Fibroblast of skin of scalp (primary cell): ENCODE measurements around the gene CGNL1.

ENCODE experiments used
- DNase-seq: peaks from one replicate; pipeline ENCODE4 v3.0.0-alpha.2; 2013

CGNL1 gene

DNA sequence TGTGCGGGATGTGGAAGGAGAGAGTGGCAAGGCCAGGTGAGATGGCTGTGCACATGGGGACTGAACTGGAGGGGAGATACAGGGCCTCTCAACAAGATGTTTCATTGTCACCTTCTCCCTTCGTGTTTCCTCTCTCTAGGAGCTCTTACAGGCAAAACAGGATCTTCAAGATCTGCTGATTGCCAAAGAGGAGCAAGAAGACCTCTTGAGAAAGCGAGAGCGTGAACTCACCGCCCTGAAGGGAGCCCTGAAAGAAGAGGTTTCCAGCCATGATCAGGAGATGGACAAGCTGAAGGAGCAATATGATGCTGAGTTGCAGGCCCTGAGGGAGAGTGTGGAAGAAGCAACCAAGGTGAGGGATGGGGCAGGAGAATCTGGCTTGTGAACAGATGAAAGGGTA is 85.2 kb downstream of the CGNL1 start:
- no peak for DNase-seq

DNA sequence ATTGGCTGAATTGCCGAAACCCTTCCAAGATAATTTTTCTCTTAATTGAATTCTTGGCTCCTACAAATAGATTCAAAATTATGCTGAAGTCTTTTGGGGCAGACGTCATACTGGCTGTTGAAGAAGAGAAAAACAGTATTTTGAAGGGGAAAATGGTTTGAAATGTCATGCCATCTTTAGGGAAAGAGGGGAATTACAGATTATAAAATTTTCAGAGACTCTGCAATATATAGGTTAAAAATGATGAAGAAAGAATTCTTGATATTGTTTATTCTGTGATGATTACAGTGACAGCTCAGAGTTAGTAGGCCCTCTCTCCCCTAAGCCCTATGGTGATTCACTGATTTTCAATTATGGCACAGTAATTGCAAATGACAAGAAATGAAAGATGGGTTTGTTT is 86.1 kb downstream of the CGNL1 start:
- DNase-seq, result peak; percentile 30

DNA sequence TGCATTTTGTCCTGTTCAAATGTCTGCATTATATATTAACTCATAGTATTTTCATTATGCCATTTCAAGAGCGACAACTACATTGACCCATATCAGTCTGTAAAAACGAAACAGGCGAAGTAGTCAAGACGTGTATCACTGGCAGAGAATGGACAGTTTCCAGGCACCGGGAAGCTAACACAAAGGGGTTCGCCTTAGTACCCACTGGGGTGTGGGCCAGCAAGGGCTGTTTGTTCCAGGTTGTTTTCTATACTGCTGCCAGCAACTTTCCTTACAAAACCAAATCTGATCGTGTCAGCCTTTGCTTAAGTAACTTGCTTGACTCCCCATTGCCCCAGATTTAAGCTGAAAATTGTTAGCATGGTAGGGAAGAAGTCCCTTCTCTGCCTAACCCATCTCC is 87.1 kb downstream of the CGNL1 start:
- DNase-seq, result no peak

DNA sequence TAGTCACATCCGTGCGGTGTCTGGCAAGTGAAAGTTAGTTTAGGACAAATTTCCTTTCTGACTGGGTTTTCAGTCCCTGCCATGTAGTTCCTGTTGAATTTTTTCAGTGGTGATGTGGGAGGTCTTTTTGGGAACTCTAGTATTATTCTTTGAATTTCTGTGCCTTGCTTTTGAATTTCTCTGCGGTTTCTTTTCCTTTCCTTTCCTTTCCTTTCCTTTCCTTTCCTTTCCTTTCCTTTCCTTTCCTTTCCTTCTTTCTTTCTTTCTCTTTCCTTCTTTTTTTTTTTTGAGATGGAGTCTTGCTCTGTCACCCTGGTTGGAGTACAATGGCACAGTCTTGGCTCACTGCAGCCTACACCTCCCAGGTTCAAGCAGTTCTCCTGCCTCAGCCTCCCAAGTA is 88.2 kb downstream of the CGNL1 start:
- no peak for DNase-seq

DNA sequence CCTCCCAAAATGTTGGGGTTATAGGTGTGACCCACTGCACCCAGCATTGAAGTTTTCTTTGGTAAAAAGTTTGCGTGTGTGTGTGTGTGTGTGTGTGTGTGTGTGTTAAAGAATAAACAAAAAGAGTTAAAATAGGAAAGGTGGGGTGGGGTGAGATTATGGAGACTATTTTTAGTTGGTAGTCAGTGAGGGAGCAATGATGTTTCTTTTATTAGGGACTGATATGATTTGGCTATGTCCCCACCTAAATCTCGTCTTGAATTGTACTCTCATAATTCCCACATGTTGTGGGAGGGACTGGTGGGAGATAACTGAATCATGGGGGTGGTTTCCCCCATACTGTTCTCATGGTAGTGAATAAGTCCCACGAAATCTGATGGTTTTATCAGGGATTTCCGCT is 92.2 kb downstream of the CGNL1 start:
- no peak for DNase-seq

DNA sequence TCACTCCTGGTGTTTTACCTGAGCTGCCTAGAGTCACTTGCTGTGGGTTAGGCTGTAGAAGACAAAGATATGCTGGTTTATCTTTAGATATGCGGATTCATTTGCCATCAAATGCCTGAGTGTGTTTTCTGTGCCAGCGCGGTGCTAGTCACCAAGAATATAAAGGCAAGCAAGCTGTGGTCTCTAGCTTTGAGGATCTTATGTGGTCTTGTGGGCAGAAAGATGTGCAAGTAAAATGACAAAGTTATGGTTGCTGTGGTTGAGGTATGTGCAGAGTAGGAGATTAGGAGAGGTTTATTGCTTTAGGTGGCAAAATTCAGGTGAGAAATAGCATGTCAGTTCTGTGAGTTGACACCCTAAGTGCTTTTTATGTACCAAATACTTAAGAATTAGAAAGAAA is 94.2 kb downstream of the CGNL1 start:
- DNase-seq, result no peak

DNA sequence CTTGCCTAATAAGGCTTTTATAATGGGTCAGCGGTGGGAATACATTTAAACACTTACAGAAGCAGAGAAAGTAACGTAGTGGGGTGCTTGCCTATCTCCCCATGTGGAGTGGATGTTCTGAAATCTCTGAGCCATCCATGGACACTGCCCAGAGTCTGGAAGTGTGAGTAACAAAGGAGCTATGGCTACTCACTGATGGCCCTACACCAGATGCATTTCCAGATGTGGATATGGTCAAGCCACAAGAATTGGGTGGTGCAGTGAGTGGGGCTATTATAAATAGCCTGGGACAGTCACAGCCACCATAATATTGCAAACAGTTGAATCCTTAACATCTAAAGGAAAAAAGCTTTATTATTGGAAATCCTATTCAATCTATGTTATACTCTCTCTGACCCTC is 96.6 kb downstream of the CGNL1 start:
- no peak for DNase-seq

DNA sequence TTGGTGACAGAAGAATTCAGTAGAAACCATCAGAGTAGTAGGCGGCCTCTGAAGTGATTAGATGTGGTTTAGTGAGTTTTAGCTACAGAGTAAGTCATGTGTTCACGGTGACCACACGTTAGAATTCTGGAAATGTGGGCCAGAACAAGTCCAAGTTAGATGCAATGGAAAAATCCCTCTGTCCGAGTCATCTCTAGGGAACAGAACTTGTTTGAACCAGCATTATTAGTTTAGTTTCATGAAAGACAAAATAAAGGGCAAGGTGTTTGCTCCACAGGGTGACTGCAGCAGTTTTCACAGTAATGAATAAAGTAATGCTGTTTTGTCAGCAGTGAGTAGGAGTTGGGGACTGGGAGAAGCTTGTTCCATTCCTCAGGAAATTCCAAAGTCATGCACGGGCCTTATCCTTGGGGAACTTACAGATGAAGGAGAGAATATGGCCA is 100.2 kb downstream of the CGNL1 start:
- DNase-seq, result peak; percentile 67

DNA sequence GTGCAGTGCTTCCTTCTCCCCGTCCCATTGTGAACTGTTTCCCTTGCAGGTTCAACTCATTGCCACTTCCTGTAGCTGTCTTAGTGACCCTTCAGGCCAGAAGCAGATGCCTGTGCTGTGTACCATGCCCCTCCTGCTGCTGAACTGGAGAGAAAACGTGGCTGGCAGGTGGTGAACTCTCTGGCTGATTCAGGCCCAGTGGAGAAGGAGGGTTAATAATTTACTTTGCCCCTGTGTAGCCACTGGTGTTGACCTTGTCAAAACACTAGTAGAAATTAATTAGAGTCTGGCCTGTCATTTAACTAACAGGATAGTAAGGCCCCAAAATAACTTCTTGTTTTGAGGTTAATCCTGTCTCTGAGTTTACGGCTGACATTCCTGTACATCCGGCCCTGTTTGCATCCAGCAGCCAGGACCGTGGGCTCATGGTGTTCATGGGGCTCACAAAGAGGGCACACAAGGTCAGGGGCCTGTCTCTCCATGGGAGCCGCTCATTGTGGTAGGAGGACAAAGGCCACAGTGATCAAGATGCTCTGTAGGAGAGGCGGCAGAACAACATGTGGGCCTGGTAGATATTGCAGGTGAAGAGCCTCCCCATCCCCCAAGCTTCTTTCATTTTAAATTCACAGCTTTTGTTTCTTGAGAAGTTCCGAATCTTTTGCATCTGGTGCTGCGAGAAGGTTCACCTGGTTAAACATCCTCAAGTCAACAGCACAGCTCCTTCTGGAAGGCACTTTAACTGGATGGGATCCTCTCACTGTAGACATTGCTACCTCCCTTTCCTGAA is 101.6 kb downstream of the CGNL1 start:
- no peak for DNase-seq

DNA sequence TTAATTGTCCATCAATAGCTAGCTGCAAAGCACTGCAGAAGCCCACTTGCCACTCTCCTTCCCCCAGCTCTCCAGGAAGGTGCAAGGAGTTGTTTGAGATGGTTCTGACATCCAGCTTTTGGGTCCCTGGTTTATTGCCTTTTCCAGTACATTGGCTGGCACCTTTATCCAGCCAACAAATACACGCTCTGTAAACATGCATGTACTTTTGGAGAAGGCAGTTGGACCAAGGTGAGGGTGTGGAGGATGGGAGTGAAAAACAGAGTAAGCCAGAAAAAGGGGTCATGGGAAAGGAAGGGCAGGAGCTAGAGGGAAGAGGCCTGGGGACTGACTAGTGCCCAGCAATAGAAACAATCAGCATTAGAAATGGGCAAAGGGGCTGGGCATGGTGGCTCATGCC is 102.7 kb downstream of the CGNL1 start:
- no peak for DNase-seq

DNA sequence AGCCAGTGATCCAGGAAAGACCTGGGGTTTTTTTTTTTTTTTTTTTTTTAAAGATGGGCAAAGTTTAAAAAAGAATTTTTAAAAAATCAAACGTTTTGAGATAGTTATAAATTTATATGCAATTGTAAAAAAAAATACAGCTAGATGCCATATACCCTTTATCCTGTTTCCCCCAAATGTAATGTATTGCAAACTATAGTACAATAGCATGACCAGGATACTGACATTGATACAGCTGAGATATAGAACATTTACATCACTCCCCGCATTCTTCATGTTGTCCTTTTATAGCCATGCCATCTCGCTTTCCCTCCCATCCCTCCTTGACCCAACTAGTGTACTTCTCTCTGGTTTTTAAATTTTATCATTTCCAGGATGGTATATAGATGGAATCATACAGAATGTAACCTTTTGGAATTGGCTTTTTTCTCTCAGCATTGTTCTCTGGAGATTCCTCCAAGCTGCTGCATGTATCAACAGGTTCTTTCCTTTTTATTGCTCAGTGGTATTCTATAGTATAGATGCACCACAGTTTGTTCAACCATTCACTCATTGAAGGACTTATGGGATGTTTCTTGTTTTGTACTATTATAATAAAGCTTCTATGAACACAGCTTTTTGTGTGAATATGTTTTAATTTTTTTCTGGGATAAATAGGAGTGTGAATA is 104.9 kb downstream of the CGNL1 start:
- DNase-seq, result no peak

DNA sequence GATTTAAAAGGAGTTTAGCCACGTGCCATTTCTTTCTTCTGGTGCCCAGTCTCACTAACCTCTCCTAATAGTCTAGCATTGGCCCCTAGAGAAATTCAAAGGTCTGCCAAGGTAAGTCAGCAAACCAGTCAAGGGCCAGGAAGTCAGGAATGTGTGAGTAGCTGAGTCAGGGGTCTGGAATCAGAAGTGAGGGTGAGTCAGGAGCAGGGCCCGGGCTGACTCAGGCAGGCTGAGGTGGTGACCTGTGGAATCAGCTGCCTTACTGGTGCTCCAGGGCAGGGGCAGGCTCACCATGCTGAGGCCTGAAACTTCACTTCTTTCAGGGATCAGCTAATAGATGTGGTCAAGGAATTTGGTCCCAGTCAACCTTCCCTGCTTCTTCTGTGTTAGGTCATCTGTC is 109.6 kb downstream of the CGNL1 start:
- DNase-seq, result peak; percentile 69

DNA sequence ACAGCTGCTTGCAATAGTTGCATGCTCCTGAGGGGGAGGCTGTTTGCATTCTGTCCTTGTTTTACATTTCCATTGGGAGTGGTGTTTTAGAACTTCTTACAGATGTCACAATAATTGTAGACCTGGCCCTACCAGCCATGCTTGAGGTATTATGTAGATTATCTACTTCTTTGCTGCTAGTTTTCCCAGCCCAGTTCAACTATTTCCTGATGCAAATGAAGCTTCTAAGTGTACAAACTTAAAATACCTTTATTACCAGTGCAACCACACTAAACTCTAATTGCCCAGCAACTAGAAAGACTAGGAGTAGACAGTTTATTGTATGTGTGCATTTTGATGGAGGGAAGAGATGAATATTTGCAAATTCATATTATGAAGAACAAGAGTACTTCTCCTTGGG is 110.5 kb downstream of the CGNL1 start:
- no peak for DNase-seq

DNA sequence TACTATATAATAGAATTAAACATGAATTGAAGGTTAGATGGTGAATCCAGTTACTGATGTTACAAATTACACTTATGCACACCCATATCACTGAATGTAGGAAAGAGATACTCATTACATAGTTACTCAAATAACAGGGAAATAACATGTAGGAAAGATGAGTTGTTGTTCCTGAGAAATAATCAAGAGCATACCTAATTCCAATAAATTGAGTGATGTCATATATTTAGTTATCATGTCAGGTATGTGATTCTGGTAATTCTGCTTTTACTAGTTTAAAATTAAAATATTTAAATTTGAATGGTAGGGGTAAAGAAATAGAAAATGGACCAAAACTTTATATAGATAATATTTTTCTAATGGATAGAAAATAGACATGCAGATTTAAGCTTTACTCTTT is 112.8 kb downstream of the CGNL1 start:
- DNase-seq, result no peak

DNA sequence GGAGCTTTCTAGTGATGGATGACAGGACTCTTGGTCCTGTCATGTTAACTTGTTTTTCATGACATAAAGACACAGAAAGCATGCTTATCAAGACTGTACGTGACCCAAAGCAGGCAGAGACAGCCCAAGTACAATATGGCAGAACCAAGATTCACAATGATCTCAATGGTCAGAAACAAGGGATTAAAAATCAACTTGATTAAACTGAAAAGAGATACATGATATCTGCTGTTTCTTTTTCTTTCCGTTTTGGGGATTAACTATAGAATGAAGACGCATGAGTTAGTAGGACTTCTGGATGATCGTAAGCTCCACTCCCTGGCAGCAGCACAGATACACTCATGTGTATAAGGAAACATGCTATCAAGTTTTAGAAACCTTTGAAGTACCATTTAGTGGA is 117.0 kb downstream of the CGNL1 start:
- DNase-seq, result no peak

DNA sequence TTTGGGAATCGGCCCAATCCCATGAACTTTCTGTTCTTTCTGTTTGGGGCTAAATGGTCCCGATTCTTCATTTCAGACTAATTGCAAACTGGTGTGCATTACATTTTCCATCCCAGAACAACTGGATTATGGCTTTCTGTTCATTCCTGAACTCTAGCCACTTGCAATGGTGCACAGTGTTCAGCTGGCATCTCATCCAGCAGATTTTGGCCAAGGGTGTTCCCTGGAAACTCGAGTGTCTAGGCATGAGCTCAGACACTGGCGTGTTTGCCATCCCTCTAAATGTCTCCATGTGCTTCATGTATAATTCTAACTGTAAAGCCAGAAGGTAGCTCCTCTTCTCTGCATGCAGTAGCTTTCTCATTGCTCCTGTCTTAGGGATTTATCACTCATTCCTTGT is 118.3 kb downstream of the CGNL1 start:
- no peak for DNase-seq

DNA sequence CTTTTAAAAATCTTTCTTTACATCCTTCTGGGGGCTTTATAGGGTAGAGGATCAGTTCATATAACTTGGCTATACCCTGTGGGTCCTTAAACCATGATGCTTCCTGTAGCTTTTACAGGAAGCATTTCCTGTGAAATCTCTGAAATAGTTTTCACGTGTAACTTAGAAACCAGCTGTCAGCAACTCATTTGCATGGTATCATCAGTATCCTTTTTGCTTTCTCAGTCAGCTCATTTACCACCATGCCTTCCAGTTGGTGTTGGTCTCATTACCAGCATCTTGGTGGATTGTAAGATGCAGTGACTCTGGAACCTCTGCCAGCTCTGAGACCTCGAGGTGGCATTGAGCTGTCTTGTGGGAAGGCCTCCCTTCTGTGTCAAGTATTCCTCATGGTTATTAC is 118.7 kb downstream of the CGNL1 start:
- DNase-seq, result peak; percentile 18

DNA sequence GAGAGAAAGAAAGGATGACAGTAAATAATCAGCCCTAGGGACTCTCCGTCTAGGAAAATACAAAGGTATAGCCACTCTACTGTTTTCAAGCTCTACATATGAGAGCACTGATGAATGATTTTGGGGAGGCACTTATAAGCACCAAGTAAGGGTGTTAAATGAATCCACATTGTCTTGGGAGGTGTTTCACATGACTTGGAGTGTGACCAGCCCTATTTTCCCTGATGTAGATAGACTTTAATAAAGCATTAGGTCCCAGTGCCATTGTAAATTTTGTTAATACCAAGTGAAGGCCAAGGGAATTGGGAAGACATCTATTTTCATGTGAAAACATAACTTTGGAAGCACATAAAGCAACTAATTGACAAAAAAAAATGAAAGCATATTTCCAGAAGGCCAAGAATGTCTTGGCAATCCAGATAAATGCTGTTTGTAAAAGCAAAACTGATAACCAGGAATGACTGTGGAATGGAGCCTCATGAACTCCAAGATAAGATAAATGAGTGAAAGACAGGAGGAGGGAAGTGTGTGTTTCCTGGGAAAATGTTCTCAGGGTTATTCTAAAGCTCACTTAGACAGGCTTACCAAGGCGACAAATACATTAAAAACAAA is 119.4 kb downstream of the CGNL1 start:
- peak; percentile 31 for DNase-seq

DNA sequence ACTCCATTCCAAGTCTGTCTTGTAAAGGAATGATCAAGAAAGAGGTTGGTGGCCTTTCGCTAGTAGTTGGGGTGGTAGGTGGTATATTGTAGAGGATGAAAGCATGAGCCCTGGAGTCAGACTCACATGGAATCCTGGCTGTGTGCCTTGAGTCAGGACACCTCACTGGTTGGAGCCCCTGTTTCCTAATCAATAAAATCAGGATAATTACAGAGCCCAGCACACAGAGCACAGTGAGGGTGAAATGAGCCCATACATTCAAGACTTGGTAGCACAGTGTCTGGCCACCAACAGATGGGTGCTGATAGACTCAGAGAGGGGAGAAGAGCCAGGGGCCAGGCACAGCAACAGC is 120.3 kb downstream of the CGNL1 start:
- no peak for DNase-seq

DNA sequence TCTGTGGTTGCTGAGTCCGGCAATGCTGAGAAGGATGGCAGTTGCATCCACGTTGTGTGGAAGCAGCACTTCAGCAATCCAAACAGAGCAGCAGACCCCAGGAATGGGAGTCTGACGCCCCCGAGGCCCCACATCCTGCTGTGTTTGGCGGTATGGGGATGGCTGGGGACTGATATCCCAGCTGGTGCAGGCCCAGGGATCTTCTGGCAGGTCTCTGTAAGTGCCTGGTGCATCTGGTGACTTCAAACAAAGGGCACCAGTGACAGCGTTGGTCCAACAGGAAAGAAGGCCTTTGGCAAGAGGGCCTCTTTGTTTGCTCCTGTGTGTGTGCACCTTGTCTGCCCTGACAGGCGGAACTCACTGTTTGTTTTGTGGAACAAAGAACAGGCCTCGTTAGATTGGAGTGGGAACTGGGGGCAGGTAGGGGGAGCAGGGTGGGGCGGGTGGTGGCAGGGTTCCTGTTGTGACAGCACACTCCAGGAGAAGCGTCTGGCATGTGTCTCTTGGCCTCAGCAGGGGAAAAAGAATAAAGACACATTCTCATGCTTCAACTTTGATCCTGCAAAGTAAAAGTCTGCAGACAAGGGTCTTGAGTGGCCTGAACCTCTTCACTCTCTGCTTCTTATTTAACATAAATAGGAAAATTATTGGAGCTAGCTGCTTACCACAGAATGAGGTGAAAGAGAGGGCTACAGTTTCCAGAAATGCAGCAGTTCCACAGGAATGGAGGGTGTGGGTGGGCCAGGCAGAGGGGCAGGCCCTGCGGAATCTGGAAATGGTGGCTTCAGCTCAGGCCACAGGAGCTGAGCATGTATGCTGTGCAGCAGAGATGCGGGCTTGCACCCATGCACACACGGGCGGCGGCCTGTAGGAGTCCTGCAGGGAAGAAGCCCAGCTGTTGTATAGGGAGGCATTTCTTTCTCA is 120.9 kb downstream of the CGNL1 start:
- DNase-seq, result no peak

DNA sequence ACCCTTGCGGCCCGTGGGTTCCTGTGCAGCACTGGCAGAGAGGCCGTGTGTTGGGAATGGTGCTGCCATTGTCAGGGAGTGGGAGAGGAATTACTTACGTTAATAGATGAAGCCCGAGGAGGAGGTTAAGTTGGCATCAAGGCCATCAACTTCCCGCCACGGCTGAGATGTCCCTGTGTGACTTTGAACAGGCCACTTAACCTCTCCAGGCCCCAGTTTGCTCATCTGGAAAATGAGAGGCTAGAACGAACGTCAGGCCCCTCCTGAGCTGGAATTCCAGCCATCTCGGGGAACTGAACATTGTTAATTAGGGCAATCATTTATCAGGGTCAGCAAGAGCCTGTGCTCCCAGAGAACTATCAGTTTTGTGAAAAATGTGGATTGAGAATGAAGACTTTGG is 124.0 kb downstream of the CGNL1 start:
- no peak for DNase-seq

DNA sequence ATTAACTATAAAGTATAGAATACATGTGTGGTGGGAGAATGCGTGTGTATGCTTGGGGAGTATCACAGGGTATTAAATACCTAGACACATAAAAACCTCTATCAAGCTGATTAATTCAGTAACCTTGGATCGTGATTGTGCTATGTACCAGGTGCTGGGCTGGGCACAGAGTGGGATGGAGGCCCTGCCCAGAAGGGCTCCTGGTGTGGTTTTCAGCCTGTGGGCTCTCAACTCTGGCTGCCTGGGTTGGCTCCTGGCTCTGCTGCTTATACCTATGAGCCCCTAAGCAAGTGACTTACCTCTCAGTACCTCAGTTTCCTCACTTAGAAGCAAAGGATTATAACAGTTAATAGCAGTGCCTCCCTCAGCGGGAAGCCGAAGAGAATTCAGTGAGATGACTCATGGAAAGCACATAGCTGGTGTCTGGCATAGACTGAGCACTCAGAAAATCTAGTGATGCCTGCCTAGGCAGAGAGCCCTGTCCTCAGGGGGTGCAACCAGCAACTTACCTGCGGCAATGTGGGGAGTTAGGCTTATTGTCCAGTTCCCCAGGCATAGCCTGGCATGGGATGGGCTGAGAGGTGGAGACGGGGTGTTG is 124.8 kb downstream of the CGNL1 start:
- peak; percentile 40 for DNase-seq

DNA sequence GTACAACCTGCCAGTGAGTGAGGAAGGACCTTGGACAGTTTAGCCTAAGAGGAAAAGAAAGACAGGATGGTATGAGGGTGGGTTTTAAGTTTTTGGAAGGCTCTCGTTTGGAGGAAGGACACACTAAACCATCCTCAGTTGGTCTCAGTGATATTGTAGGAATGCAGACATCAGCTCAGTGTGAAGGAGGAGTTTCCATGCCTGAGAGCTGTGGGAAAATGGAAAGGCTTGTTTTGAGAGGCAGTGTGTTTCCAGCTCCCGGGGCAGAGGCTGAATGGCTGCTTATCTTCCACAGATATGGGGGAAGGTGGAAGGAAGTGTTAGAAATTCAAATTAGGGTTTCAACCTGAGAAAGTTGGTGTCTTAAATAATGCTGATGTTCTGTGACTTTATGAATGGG is 125.8 kb downstream of the CGNL1 start:
- peak; percentile 17 for DNase-seq
